Activated gamma-delta T cell treated with Interleukin-2 at 50 U/mL for 16 hours (primary cell): ENCODE data around the gene CARNS1.
A peak's percentile ranks its signal among the peaks of the same experiment; 100 is the strongest.
"Not testable (repeated sequence)": the region's sequence is repeated elsewhere in the genome, so short reads cannot be mapped to it uniquely, and the experiment has no call there.

Experiments used
- DNase-seq: peaks from one replicate; pipeline ENCODE4 v3.0.0-alpha.2; 2020

Gene CARNS1

GRCh38 chr11:67445515-67445914 lies 30.0 kb downstream of the CARNS1 start:
- no peak for DNase-seq

GRCh38 chr11:67448220-67448609 lies 32.7 kb downstream of the CARNS1 start:
- no peak for DNase-seq

GRCh38 chr11:67449116-67449844 lies 33.8 kb downstream of the CARNS1 start:
- DNase-seq: no peak

GRCh38 chr11:67450796-67451657 lies 35.5 kb downstream of the CARNS1 start:
- no peak for DNase-seq

- no peak for DNase-seq
Observed at GRCh38 chr11:67451658-67451976, 36.1 kb downstream of the CARNS1 start.

GRCh38 chr11:67452141-67452952 lies 36.9 kb downstream of the CARNS1 start, which contains the start of gene GPR152:
TSS of gene GPR152 (minus strand) at chr11:67452729. CDS start at chr11:67452724, 5 bp downstream.
- no peak for DNase-seq

- no peak for DNase-seq
Observed at GRCh38 chr11:67453816-67454732, 38.6 kb downstream of the CARNS1 start.

- no peak for DNase-seq
Observed at GRCh38 chr11:67455054-67455453, 39.6 kb downstream of the CARNS1 start, which contains the start of gene CABP4. TSS of gene CABP4 (plus strand) at chr11:67455354. CDS start at chr11:67455424, 70 bp downstream.

GRCh38 chr11:67456068-67456705 lies 40.7 kb downstream of the CARNS1 start:
- no peak for DNase-seq

GRCh38 chr11:67457453-67457852 lies 42.0 kb downstream of the CARNS1 start:
- DNase-seq: no peak

GRCh38 chr11:67458266-67458665 lies 42.8 kb downstream of the CARNS1 start:
- no peak for DNase-seq

GRCh38 chr11:67463186-67463585 lies 47.7 kb downstream of the CARNS1 start:
- DNase-seq: no peak

- DNase-seq: no peak
Observed at GRCh38 chr11:67463680-67464410, 48.4 kb downstream of the CARNS1 start.

- peak; percentile 95 for DNase-seq
Observed at GRCh38 chr11:67464411-67465188, 49.1 kb downstream of the CARNS1 start.

GRCh38 chr11:67465189-67465510 lies 49.7 kb downstream of the CARNS1 start:
- no peak for DNase-seq

GRCh38 chr11:67465530-67465929 lies 50.1 kb downstream of the CARNS1 start:
- not testable (repeated sequence) for DNase-seq

GRCh38 chr11:67466367-67466766 lies 50.9 kb downstream of the CARNS1 start:
- DNase-seq: no peak

- DNase-seq: no peak
Observed at GRCh38 chr11:67466962-67467771, 51.7 kb downstream of the CARNS1 start.

GRCh38 chr11:67468056-67468455 lies 52.6 kb downstream of the CARNS1 start:
- DNase-seq: no peak
